Endothelial cell of umbilical vein (primary cell): ENCODE results near the gene KLK8. TPM values are rescaled to one million over a fixed set of nuclear protein-coding genes. Genes with fewer than 3 reads are reported as not detected.

Source experiments
- BruUV-seq: library from RNA; stranded (reverse); fragments of 400-500 nt; replicated peaks from 2 replicates; lab custom pipeline; 2021; lab: Mats Ljungman, UMichigan
- CTCF ChIA-PET: fragments of 300-600, 350-600 bp; sonication (Branson Sonifier 250); formaldehyde crosslinking; loops from one replicate; lab custom pipeline; 2021; ENCODE audit warnings: antibody characterized with exemption, inconsistent platforms; lab: Charles Lee
- POLR2A ChIA-PET: fragments of 300-600, 350-600 bp; sonication (Branson Sonifier 250); formaldehyde crosslinking; loops from one replicate; lab custom pipeline; 2021; ENCODE audit warnings: antibody characterized with exemption, inconsistent platforms; lab: Charles Lee
- DNase-seq: peaks from one replicate; pipeline ENCODE4 v3.0.0-alpha.2; 2011; ENCODE audit warnings: low read depth, low spot score
- FAIRE-seq: peaks from 2 replicates; lab custom pipeline; 2011; peaks lifted over from hg19 to GRCh38; lab: Jason Lieb, UNC
- H2AFZ ChIP-seq: 2 replicates; pipeline ENCODE4 v1.6.0; 2012; ENCODE audit warnings: low read depth, low read length, control low read depth, inconsistent platforms
- H3K27ac ChIP-seq: 2 replicates; pipeline ENCODE4 v1.5.1; 2011; ENCODE audit warnings: low read depth, mild to moderate bottlenecking, control low read depth, low read length, moderate library complexity; ENCODE audit not compliant: insufficient read depth
- H3K27me3 ChIP-seq, 2 experiments: 2 replicates each; pipeline versions ENCODE4 v1.6.0 to v1.6.1; 2011; ENCODE audit warnings: low read length in 2 of 2, mixed read lengths in 1 of 2; ENCODE audit not compliant: control insufficient read depth in 2 of 2, insufficient read depth in 2 of 2
- H3K36me3 ChIP-seq, 2 experiments: 2 replicates in 1 of 2; 3 replicates in 1 of 2; pipeline ENCODE4 v1.5.1; 2011; ENCODE audit warnings: low read length in 2 of 2, mild to moderate bottlenecking in 1 of 2, moderate library complexity in 1 of 2; ENCODE audit not compliant: control insufficient read depth in 2 of 2, insufficient read depth in 2 of 2; ENCODE audit errors: extremely low read depth in 1 of 2
- H3K4me1 ChIP-seq: 3 replicates; pipeline ENCODE4 v1.5.1; 2011; ENCODE audit warnings: mild to moderate bottlenecking, low read length; ENCODE audit not compliant: control insufficient read depth, insufficient read depth; ENCODE audit errors: extremely low read depth
- H3K4me2 ChIP-seq: 2 replicates; pipeline ENCODE4 v1.6.1; 2011; ENCODE audit warnings: low read length, control low read depth, mixed read lengths; ENCODE audit not compliant: insufficient read depth
- H3K4me3 ChIP-seq, 3 experiments: fragments of 200-600 bp in 1 of 3; sonication (generic), shearing (Covaris generic) in 1 of 3; replicated peaks in 1 of 3; 2 replicates each; pipeline ENCODE4 v1.5.1; 2011 to 2016; ENCODE audit warnings: control low read depth in 3 of 3, low read length in 3 of 3, mild to moderate bottlenecking in 2 of 3, inconsistent platforms in 1 of 3, low read depth in 1 of 3, moderate library complexity in 1 of 3; ENCODE audit not compliant: insufficient read depth in 1 of 3
- H3K79me2 ChIP-seq: 2 replicates; pipeline ENCODE4 v1.6.0; 2012; ENCODE audit warnings: low read length, inconsistent platforms; ENCODE audit not compliant: control insufficient read depth, insufficient read depth
- H3K9ac ChIP-seq: replicated peaks from 2 replicates; pipeline ENCODE3; 2011; ENCODE audit warnings: low read length, control low read depth; ENCODE audit not compliant: insufficient read depth; ENCODE audit errors: extremely low read depth
- H3K9me1 ChIP-seq: replicated peaks from 3 replicates; pipeline ENCODE4 v1.6.0; 2011; ENCODE audit warnings: mild to moderate bottlenecking, low read length; ENCODE audit not compliant: control insufficient read depth, insufficient read depth; ENCODE audit errors: extremely low read depth
- H3K9me3 ChIP-seq: replicated peaks from 2 replicates; pipeline ENCODE4 v1.5.1; 2012; ENCODE audit warnings: low read length, inconsistent platforms; ENCODE audit not compliant: control insufficient read depth, insufficient read depth
- H4K20me1 ChIP-seq: replicated peaks from 2 replicates; pipeline ENCODE3; 2011; ENCODE audit warnings: mild to moderate bottlenecking, low read length; ENCODE audit not compliant: control insufficient read depth, insufficient read depth; ENCODE audit errors: extremely low read depth
- CTCF ChIP-seq, 2 donors: IDR thresholded peaks; 1 replicate in 1 of 2; 2 replicates in 1 of 2; pipeline ENCODE4 v1.5.1; 2011; ENCODE audit warnings: low read length in 2 of 2, mild to moderate bottlenecking in 2 of 2, moderate library complexity in 2 of 2, control low read depth in 1 of 2, inconsistent platforms in 1 of 2, low read depth in 1 of 2; ENCODE audit not compliant: insufficient read depth in 1 of 2; ENCODE audit errors: extremely low read depth in 1 of 2
- EZH2 ChIP-seq: IDR thresholded peaks from 2 replicates; pipeline ENCODE4 v1.6.1; 2012; ENCODE audit warnings: borderline replicate concordance, low read depth, mild to moderate bottlenecking, moderate library complexity, low read length, inconsistent platforms; ENCODE audit not compliant: severe bottlenecking
- FOS ChIP-seq: IDR thresholded peaks from 2 replicates; pipeline ENCODE4 v1.6.1; 2011; ENCODE audit warnings: mild to moderate bottlenecking, low read length, moderate library complexity, borderline replicate concordance; ENCODE audit not compliant: insufficient read depth
- GATA2 ChIP-seq: IDR thresholded peaks from 2 replicates; pipeline ENCODE4 v1.7.0; 2011; ENCODE audit warnings: low read depth, mild to moderate bottlenecking, moderate library complexity, mixed read lengths, low read length; ENCODE audit not compliant: insufficient read length, insufficient read depth
- JUN ChIP-seq: IDR thresholded peaks from 2 replicates; pipeline ENCODE4 v1.6.1; 2011; ENCODE audit warnings: borderline replicate concordance, low read depth; ENCODE audit not compliant: insufficient read length, insufficient read depth
- MAX ChIP-seq: IDR thresholded peaks from 2 replicates; pipeline ENCODE4 v1.6.1; 2011; ENCODE audit not compliant: insufficient read depth, insufficient read length
- MYC ChIP-seq: IDR thresholded peaks from one replicate; pipeline ENCODE4 v1.6.1; 2011; ENCODE audit warnings: mild to moderate bottlenecking, low read depth, low read length
- POLR2A ChIP-seq: IDR thresholded peaks from 2 replicates; pipeline ENCODE4 v1.6.1; 2012; ENCODE audit warnings: low read depth, mild to moderate bottlenecking, control low read depth, low read length
- POLR2AphosphoS5 ChIP-seq: IDR thresholded peaks from 2 replicates; pipeline ENCODE4 v1.6.1; 2012; ENCODE audit warnings: low read depth, mild to moderate bottlenecking, control low read depth, low read length, moderate library complexity; ENCODE audit not compliant: insufficient read depth
- dilution Hi-C: fragments of 300-500 bp; cut with MboI; formaldehyde crosslinking; loops from one replicate; pipeline ENCODE4 v1.15.0; 2019; ENCODE audit warnings: low sequenced_read_pairs; ENCODE audit not compliant: extremely low pct_ligation_motif_present
- intact Hi-C: fragments of 100-400 bp; cut with micrococcal nuclease; formaldehyde crosslinking; loops from one replicate; pipeline ENCODE4 v1.10.0; 2022
- polyA plus RNA-seq, 4 experiments: library from polyadenylated mRNA; depleted of rRNA in 3 of 4; stranded (reverse) in 3 of 4; unstranded in 1 of 4; fragments of >200 nt; gene quantifications; 2 replicates each; pipeline versions ENCODE4 v1.2.1 to v1.2.3, GENCODE V29; 2011 to 2012; ENCODE audit warnings: missing spikeins in 1 of 4
- total RNA-seq: library from RNA; stranded (reverse); gene quantifications from 2 replicates; pipeline ENCODE4 v1.2.3, GENCODE V29; 2021

The KLK8 gene
- total and polyA plus RNA-seq, 2 donors (not counting 3 experiments of a cell fraction or from before 2014, with no cell fraction given), result not detected

DNA sequence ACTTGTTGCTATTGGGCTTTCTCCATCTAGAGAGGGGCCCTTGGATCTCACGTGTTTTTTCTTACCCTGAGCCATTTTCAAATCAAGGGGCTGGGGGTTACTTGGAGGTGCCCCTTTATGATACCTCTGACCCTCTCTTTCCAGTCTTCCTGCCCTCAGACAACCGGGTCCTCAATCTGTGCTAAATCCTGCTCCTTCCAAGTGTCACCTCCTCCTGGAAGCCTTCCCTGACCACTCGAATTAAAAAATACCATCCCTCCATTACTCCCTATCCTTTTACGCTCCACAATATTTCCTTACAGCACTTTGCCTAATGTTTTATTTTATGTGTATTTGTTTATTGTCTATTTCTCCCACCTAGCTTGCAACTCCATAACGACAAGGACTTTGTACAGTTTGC is 3.3 kb downstream of the KLK8 start:
- Histone ChIP-seq H3K79me2 (no peaks in the 10 kb centered on the region), H3K9ac (no peak overlapping the region), H3K4me2 (no peak overlapping the region), H2AFZ (no peak overlapping the region), H3K9me3 (no peaks in the 10 kb centered on the region), H3K27me3 (no peaks in the 10 kb centered on the region), H3K4me3 (no peak overlapping the region), H3K9me1 (no peaks in the 10 kb centered on the region), H3K4me1 (no peaks in the 10 kb centered on the region), H4K20me1 (no peaks in the 10 kb centered on the region), H3K27ac (no peak overlapping the region), H3K36me3 (no peaks in the 10 kb centered on the region)
- intact Hi-C loops (no loop called here), dilution Hi-C loops (no loop called here)
- CTCF ChIA-PET, result interaction anchor here (2.6 kb wide), 1 partner anchor 23 kb away, joined by 7 read pairs; no protein-coding TSS in a partner anchor
- POLR2A ChIA-PET, result no interaction called here
- no TSS peak for BruUV-seq
- FAIRE-seq (no peak), DNase-seq (no peak)
- no peak for TF ChIP-seq EZH2
- no peak for TF ChIP-seq GATA2
- no peak for TF ChIP-seq MAX
- no peak for TF ChIP-seq FOS
- TF ChIP-seq POLR2AphosphoS5, result no peak
- TF ChIP-seq MYC, result no peak
- no peak for TF ChIP-seq CTCF (IDR thresholded peaks at IDR 0.05; ENCODE audit: extremely low read depth in 1 of 2, insufficient read depth in 1 of 2, low read depth in 1 of 2, low read length in 2 of 2)
- TF ChIP-seq POLR2A, result no peak
- no peak for TF ChIP-seq JUN
